GM21576 (cell line): Measurements from ENCODE around the gene RAB37.
A peak's percentile ranks its signal among the peaks of the same experiment; 100 is the strongest.

Source experiments
- ATAC-seq: cut with Tn5 transposase; IDR thresholded peaks from one replicate; pipeline ENCODE4 v1.9.1; 2021; ENCODE audit warnings: mild to moderate bottlenecking, moderate library complexity; ENCODE audit not compliant: unreplicated experiment

RAB37 gene

DNA sequence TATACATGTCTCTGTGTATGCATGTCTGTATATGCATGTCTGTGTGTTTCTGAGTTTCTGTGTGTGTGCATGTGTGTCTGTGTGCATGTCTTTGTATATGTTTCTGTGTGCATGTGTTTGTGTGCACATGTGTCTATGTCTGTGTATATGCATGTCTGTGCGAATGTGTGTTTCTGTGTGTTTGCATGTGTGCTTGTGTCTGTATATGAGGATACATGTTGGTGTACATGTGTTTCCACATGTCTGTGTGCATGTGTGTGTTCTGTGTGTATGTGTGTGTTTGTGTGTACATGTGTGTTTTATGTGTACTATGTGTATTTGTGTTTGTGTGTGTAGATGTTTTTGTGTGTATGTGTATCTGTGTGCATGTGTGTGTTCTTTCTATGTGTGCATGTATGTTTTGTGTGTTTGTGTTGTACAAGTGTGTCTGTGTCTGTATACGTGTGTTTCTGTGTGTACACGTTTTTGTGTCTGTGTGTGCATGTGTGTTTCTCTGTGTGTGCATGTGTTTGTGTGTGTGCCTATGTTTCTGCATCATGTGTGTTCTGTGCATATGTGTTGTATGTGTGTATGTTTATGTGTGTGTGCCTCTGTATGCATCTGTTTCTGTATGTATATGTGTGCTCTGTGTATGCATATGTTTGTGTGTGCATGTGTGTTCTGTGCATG, 8.9 kb upstream of the RAB37 start:
- ATAC-seq: no peak

DNA sequence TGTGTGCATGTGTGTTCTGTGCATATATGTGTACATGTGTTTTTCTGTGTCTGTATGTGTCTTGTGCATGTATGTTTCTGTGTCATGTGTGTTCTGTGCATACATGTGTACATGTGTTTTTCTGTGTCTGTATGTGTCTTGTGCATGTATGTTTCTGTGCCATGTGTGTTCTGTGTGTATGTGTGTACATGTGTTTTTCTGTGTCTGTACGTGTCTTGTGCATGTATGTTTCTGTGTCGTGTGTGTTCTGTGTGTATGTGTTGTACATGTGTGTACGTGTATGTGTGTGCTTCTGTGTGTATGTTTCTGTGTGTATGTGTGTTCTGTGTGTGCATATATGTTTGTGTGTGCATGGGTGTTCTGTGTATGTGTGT, 8.4 kb upstream of the RAB37 start:
- no peak for ATAC-seq

GRCh38 chr17:74729368-74729767, 7.7 kb upstream of the RAB37 start:
- ATAC-seq: no peak

GRCh38 chr17:74729866-74730265, 7.2 kb upstream of the RAB37 start:
- ATAC-seq: no peak

- no peak for ATAC-seq
Observed at GRCh38 chr17:74730491-74731346, 6.3 kb upstream of the RAB37 start.

- no peak for ATAC-seq
Observed at GRCh38 chr17:74731347-74731605, 5.8 kb upstream of the RAB37 start.

GRCh38 chr17:74732042-74732867, 4.8 kb upstream of the RAB37 start:
- no peak for ATAC-seq

DNA sequence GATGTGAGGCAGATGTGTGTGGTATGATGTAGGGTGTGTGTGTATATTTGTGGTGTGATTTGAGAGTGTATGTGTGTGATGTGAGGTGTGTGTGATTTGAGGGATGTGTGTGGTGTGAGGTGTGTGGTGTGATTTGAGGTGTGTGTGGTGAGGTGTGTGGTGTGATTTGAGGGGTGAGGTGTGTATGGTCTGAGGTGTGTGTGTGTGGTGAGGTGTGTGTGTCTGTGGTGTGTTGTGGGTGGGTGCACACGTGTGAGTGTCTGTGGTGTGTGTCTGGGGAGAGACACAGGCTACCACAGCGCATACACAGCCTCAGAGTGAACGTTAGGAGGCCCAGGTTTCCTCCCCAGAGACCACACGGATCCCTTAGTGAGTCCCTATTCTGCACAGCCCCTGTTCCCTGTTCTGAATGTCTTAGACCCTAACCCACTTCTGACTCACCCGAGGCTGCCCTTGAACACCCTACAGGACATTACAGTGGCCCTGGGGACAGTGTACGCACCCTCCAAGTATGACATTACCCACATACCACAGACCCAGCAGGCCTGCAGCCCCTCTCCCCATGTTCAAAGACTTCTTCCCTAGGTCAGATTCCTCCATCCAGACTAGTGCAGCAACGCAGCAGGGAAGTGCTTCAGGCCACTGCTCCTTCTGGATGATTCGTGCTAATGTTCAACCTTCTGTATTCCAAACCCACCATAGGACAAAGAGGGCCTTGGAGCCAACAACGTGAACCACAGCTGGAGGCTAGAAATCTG, 3.5 kb upstream of the RAB37 start:
- no peak for ATAC-seq

DNA sequence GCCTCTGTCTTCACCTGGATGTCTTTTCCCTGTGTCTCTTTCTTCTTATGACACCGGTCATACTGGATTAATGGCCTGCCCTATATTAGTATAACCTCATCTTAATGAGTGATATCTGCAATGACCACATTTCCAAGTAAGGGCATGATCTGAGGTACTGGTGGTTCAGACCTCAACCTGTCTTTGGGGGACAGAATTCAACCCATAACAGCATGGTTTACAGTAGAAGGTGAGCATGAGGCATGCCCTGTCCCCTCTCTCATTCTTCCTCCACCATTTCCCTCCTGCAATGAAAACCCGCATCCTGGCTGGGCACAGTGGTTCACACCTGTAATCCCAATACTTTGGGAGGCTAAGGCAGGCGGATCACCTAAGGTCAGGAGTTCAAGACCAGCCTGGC, 2.8 kb upstream of the RAB37 start:
- ATAC-seq: no peak

GRCh38 chr17:74737299-74738050, 419 bp downstream of the RAB37 start:
- no peak for ATAC-seq

GRCh38 chr17:74738051-74738996, 1.3 kb downstream of the RAB37 start:
- peak; percentile 55 for ATAC-seq

GRCh38 chr17:74739227-74739831, 2.3 kb downstream of the RAB37 start:
- no peak for ATAC-seq

GRCh38 chr17:74740173-74740572, 3.1 kb downstream of the RAB37 start:
- ATAC-seq: no peak

GRCh38 chr17:74740641-74741387, 3.8 kb downstream of the RAB37 start:
- ATAC-seq: no peak

DNA sequence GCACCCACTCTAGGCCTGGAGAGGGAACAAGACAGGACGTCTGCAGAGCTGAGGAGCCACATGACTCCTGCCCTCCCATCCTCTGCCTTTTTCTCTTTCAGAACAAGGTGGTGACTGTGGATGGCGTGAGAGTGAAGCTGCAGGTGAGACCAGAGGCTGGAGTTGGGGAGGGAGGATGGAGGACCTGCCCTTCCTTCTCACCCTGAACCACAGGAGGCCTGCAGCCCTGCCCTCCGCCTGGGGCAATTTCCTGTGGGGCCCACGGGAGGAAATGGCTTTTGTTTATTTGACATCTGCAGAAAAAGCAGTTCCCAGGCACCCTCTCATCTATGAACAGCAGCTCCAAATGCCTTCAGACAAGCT, 5.1 kb downstream of the RAB37 start:
- ATAC-seq: peak; percentile 46

- no peak for ATAC-seq
Observed at GRCh38 chr17:74742978-74743545, 6.0 kb downstream of the RAB37 start.

DNA sequence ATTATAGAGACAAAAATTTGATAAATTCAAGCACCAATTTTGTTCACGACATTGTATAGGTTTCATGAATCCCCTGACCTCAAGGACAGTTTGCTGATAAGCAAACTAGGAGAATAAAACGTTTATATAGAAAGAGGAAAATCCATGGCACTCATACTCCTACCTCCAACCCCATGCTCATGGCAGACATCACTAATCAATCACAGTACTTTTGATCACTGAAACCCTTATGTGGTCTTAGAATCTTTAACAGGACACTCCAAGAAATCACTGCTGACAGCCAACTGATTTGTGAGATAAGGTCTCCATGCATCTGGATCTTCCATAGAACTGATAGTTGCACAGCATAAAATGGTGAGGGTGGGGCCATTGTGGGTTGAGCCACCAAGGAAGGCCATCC, 6.7 kb downstream of the RAB37 start:
- no peak for ATAC-seq

DNA sequence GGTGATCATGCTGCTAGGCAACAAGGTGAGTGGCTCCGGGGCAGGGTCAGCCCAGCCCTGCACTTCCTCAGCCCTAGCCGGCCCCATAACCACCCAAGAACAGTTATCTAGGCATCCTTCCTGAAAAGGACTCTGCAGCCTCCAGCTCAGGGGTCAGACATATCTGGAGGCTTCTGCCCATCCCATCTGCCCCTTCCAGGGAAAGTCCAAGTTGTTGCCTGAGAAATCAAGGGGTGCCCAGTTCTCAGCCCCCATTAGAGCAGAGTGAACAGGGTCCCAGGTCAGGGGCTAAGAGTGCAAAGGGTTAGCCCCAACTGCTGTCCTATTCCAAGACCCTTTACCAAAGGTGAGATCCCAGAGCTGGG, 7.3 kb downstream of the RAB37 start:
- no peak for ATAC-seq
